K562 (cell line): ENCODE data around the gene PSMB2. TPM values are rescaled to one million over a fixed set of nuclear protein-coding genes. Genes with fewer than 3 reads are reported as not detected.

Experiments used
- BCLAF1 ChIP-seq, 2 experiments: fragments of 450-650 bp in 1 of 2; IDR thresholded peaks; 2 replicates each; pipeline ENCODE4 v1.6.1; 2011 to 2017; ENCODE audit warnings: low read depth in 2 of 2, antibody characterized with exemption in 1 of 2, borderline replicate concordance in 1 of 2, low read length in 1 of 2, mild to moderate bottlenecking in 1 of 2, mixed read lengths in 1 of 2; ENCODE audit not compliant: control insufficient read depth in 1 of 2
- BHLHE40 ChIP-seq: IDR thresholded peaks from 2 replicates; pipeline ENCODE4 v1.6.1; 2011; ENCODE audit warnings: low read length, improper control_type of control experiment
- C11orf30 ChIP-seq: fragments of 450-650 bp; IDR thresholded peaks from 2 replicates; pipeline ENCODE4 v1.6.1; 2016; ENCODE audit warnings: low read depth, mild to moderate bottlenecking
- CHD4 ChIP-seq: fragments of 200-600 bp; sonication (generic); IDR thresholded peaks from 3 replicates; pipeline ENCODE4 v1.6.1; 2012; ENCODE audit warnings: low read depth, mild to moderate bottlenecking, mixed read lengths, low read length, inconsistent platforms; ENCODE audit not compliant: insufficient read depth, insufficient replicate concordance, poor library complexity, severe bottlenecking
- CREB3L1 ChIP-seq: fragments of 450-650 bp; IDR thresholded peaks from 2 replicates; pipeline ENCODE4 v1.6.1; 2014; ENCODE audit warnings: low read depth, mild to moderate bottlenecking, moderate library complexity, borderline replicate concordance
- EGR1 ChIP-seq: fragments of 450-650 bp; conservative IDR thresholded peaks from 2 replicates; pipeline ENCODE4 v1.6.1; 2017; ENCODE audit warnings: mild to moderate bottlenecking
- ELF4 ChIP-seq: fragments of 450-650 bp; formaldehyde crosslinking; IDR thresholded peaks from 2 replicates; pipeline ENCODE4 v1.4.0; 2022; ENCODE audit warnings: missing genetic modification characterization
- FOXO4 ChIP-seq: fragments of 450-650 bp; formaldehyde crosslinking; IDR thresholded peaks from 2 replicates; pipeline ENCODE4 v1.4.0; 2020; ENCODE audit warnings: mild to moderate bottlenecking, moderate library complexity
- LEF1 ChIP-seq: fragments of 450-650 bp; IDR thresholded peaks from 2 replicates; pipeline ENCODE4 v1.6.1; 2016; ENCODE audit warnings: mild to moderate bottlenecking
- MBD2 ChIP-seq: sonication (generic); IDR thresholded peaks from 2 replicates; pipeline ENCODE4 v1.6.1; 2016; ENCODE audit warnings: low read depth, borderline replicate concordance
- NCOR1 ChIP-seq: fragments of 450-650 bp; IDR thresholded peaks from 2 replicates; pipeline ENCODE4 v1.6.1; 2016; ENCODE audit warnings: mild to moderate bottlenecking, moderate library complexity
- NFRKB ChIP-seq: fragments of 450-650 bp; IDR thresholded peaks from 2 replicates; pipeline ENCODE4 v1.6.1; 2016; ENCODE audit warnings: low read depth
- NONO ChIP-seq, 2 experiments: fragments of 200-400 bp in 1 of 2; fragments of 450-650 bp in 1 of 2; formaldehyde crosslinking in 1 of 2; IDR thresholded peaks; 2 replicates each; pipeline ENCODE4 v1.6.1; 2017; ENCODE audit warnings: low read depth in 2 of 2, mild to moderate bottlenecking in 2 of 2, moderate library complexity in 2 of 2, low read length in 1 of 2
- NR4A1 ChIP-seq, 2 experiments: fragments of 250-450 bp in 1 of 2; fragments of 450-650 bp in 1 of 2; sonication (Bioruptor Pico) in 1 of 2; IDR thresholded peaks; 2 replicates each; pipeline versions ENCODE4 v1.4.0 to v1.6.1; 2016 to 2020; ENCODE audit warnings: mild to moderate bottlenecking in 2 of 2, missing compliant biosample characterization in 1 of 2, missing genetic modification characterization in 1 of 2, moderate library complexity in 1 of 2
- POLR2B ChIP-seq: fragments of 450-650 bp; IDR thresholded peaks from 2 replicates; pipeline ENCODE4 v1.6.1; 2018; ENCODE audit warnings: low read depth; ENCODE audit not compliant: partially characterized antibody
- RNF2 ChIP-seq: sonication (generic); IDR thresholded peaks from 2 replicates; pipeline ENCODE4 v1.6.1; 2016
- SETDB1 ChIP-seq: IDR thresholded peaks from one replicate; pipeline ENCODE4 v1.6.1; 2012; ENCODE audit warnings: low read length, control low read depth, inconsistent platforms
- STAG1 ChIP-seq: sonication (generic); formaldehyde crosslinking; IDR thresholded peaks from 2 replicates; pipeline ENCODE4 v1.5.0; 2020; ENCODE audit warnings: missing genetic modification reagents, borderline replicate concordance
- TAF9B ChIP-seq: fragments of 450-650 bp; IDR thresholded peaks from 2 replicates; pipeline ENCODE4 v1.6.1; 2018; ENCODE audit warnings: mild to moderate bottlenecking; ENCODE audit not compliant: partially characterized antibody
- U2AF2 ChIP-seq: fragments of 200-400 bp; formaldehyde crosslinking; optimal IDR thresholded peaks from 2 replicates; pipeline ENCODE3; 2017; ENCODE audit warnings: low read depth, mild to moderate bottlenecking, low read length
- ZNF583 ChIP-seq: fragments of 250-450 bp; sonication (Bioruptor Pico); IDR thresholded peaks from 2 replicates; pipeline ENCODE4 v1.4.0; 2020
- polyA plus RNA-seq, 8 experiments: library from polyadenylated mRNA; depleted of rRNA in 4 of 8; stranded (reverse) in 5 of 8; unstranded in 3 of 8; fragments of >200 nt; fragmentation: Nextera tagmentation in 2 of 8; fragmentation: Illumina TruSeq in 1 of 8; extraction: Ambion mirVana in 2 of 8; extraction: Trizol in 1 of 8; gene quantifications; 2 replicates each; pipeline versions ENCODE4 v1.2.1 to v1.2.3, GENCODE V29; 2011 to 2014; ENCODE audit warnings: inconsistent platforms in 1 of 8, missing spikeins in 1 of 8
- total RNA-seq, 7 experiments: library from RNA; depleted of rRNA in 6 of 7; stranded (reverse); fragments of >200 nt in 6 of 7; fragmentation: Illumina TruSeq in 2 of 7; extraction: Trizol in 2 of 7; gene quantifications; 2 replicates each; pipeline versions ENCODE4 v1.2.1 to v1.2.3, GENCODE V29; 2011 to 2021; ENCODE audit warnings: low replicate concordance in 1 of 7
- TF ChIP-seq, protein P1 (sequence below): fragments of 450-650 bp; IDR thresholded peaks from 2 replicates; pipeline ENCODE4 v1.6.1; 2017; ENCODE audit warnings: mild to moderate bottlenecking, moderate library complexity

Gene PSMB2
- total and polyA plus RNA-seq, 9 of the 15 experiments (the other 6 are each of a cell fraction or from before 2014, with no cell fraction given) = 71.7 to 543 (median 165) TPM

DNA sequence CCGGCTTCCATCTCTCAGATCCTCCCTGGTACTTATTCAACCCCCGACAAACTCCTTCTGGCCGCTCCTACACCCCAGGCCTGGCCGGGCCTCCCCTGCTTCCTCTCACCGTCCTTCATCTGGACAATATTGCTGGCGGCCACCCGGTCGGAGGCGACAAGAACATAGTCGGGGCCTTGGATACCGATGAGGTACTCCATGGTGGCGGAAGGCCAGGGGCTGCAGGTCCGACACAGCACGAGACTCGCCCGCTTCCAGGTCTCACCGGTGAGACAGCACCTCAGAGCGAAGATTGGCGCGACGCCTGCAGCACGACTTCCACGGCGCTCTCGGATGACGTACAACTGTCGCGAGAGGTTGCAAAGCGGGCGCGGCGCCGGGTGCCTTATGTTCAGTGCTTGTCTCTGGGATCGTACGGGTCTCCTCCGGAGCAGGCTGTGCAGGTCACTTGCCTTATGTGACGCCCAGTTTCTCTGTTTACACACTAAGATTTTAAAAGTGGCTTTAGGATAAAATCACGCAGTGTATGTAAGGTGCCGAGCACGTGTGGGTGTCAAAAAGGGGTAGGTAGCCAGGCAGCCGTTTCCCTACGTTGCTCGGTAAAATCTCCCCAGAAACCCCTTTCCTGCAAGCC is at the start of gene PSMB2 (continued):
- TF ChIP-seq FOXO4 (CRISPR knock-in tag) = no peak
- TF ChIP-seq MBD2 = peak; percentile 73
- peak; percentile 62; the same call in 1 of the 2 replicates for TF ChIP-seq NFRKB
- TF ChIP-seq, protein P1, sequence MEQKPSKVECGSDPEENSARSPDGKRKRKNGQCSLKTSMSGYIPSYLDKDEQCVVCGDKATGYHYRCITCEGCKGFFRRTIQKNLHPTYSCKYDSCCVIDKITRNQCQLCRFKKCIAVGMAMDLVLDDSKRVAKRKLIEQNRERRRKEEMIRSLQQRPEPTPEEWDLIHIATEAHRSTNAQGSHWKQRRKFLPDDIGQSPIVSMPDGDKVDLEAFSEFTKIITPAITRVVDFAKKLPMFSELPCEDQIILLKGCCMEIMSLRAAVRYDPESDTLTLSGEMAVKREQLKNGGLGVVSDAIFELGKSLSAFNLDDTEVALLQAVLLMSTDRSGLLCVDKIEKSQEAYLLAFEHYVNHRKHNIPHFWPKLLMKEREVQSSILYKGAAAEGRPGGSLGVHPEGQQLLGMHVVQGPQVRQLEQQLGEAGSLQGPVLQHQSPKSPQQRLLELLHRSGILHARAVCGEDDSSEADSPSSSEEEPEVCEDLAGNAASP = no peak
- peak; percentile 98 for TF ChIP-seq C11orf30
- TF ChIP-seq NCOR1 = peak; percentile 23; the same call in 1 of the 2 replicates
- peak; percentile 80 for TF ChIP-seq RNF2
- TF ChIP-seq TAF9B = peak; percentile 91
- TF ChIP-seq LEF1 = peak; percentile 68; the same call in 1 of the 2 replicates
- TF ChIP-seq ZNF583 = no peak
- TF ChIP-seq ELF4 (CRISPR knock-in tag) = no peak
- no peak for TF ChIP-seq STAG1
- TF ChIP-seq BHLHE40 = peak; percentile 95
- no peak for TF ChIP-seq NR4A1 (CRISPR knock-in tag; IDR thresholded peaks at IDR 0.05)
- TF ChIP-seq NR4A1 (tag; IDR thresholded peaks at IDR 0.05) = no peak
- peak; percentile 89; the same call in 1 of the 2 replicates for TF ChIP-seq CREB3L1
- TF ChIP-seq U2AF2 = no peak
- peak; percentile 92 for TF ChIP-seq POLR2B
- peak in 1 of 2 experiments; percentile 48; a peak in 1 of 4 replicates for TF ChIP-seq NONO (IDR thresholded peaks at IDR 0.05; ENCODE audit: low read depth in 2 of 2, low read length in 1 of 2)
- TF ChIP-seq CHD4 = no peak
- no peak for TF ChIP-seq BCLAF1 (IDR thresholded peaks at IDR 0.05; ENCODE audit: borderline replicate concordance in 1 of 2, control insufficient read depth in 1 of 2, low read depth in 2 of 2, low read length in 1 of 2)
- TF ChIP-seq SETDB1 = peak; percentile 56
- TF ChIP-seq EGR1 = no peak
